ENCODE measurements around the gene GPC1.
"Not testable (repeated sequence)": the region's sequence is repeated elsewhere in the genome, so short reads cannot be mapped to it uniquely, and the experiment has no call there.

The GPC1 gene

GRCh38 chr2:240435457-240435947 is at the start of gene GPC1:
Gene GPC1 (plus strand): TSS chr2:240435663. CDS start chr2:240435919, 256 bp downstream.
- Mint-ChIP-seq H3K4me1 (peaks cover 9% of the 10 kb centered on the region), H3K27ac (peak within 1 kb of the TSS; percentile 31), H3K9me3 (no peaks in the 10 kb centered on the region), H3K36me3 (ENCODE audit: low read depth) (no peaks in the 10 kb centered on the region), H3K4me3 (peak within 1 kb of the TSS; percentile 75), H3K27me3 (peaks cover 25% of the 10 kb centered on the region)
- DNase-seq (peak; percentile 49), ATAC-seq (peak; percentile 62)

GRCh38 chr2:240386326-240386725 is 49.1 kb upstream of the GPC1 start:
- Mint-ChIP-seq H3K9me3 (no peaks in the 10 kb centered on the region), H3K27ac (no peak overlapping the region)
- no peak for DNase-seq

GRCh38 chr2:240386743-240387142 is 48.7 kb upstream of the GPC1 start:
- not testable (repeated sequence) for H3K4me1 Mint-ChIP-seq; H3K27me3 Mint-ChIP-seq; H3K4me3 Mint-ChIP-seq; H3K9me3 Mint-ChIP-seq; H3K27ac Mint-ChIP-seq; ATAC-seq; DNase-seq; H3K36me3 Mint-ChIP-seq (ENCODE audit: low read depth)

More at GRCh38 chr2:240386326-240386725, 49.1 kb upstream of the GPC1 start:
- H3K27me3 Mint-ChIP-seq = peaks cover 4% of the 10 kb centered on the region
- H3K36me3 Mint-ChIP-seq (ENCODE audit: low read depth) = no peaks in the 10 kb centered on the region
- no peak overlapping the region for H3K4me3 Mint-ChIP-seq
- peaks cover 4% of the 10 kb centered on the region for H3K4me1 Mint-ChIP-seq
- no peak for ATAC-seq

GRCh38 chr2:240387325-240387668 is 48.2 kb upstream of the GPC1 start:
- no peak overlapping the region for H3K27ac Mint-ChIP-seq

GRCh38 chr2:240387669-240388358 is 47.6 kb upstream of the GPC1 start:
- no peak for ATAC-seq
- no peak for DNase-seq

More at GRCh38 chr2:240387325-240387668, 48.2 kb upstream of the GPC1 start:
- Mint-ChIP-seq H3K9me3 (no peaks in the 10 kb centered on the region), H3K4me1 (no peaks in the 10 kb centered on the region), H3K27me3 (peaks cover 4% of the 10 kb centered on the region), H3K4me3 (no peak overlapping the region), H3K36me3 (ENCODE audit: low read depth) (no peaks in the 10 kb centered on the region)
- ATAC-seq (no peak), DNase-seq (no peak)

GRCh38 chr2:240388471-240389301 is 46.8 kb upstream of the GPC1 start:
- Mint-ChIP-seq H3K27ac (no peak overlapping the region), H3K36me3 (ENCODE audit: low read depth) (no peaks in the 10 kb centered on the region), H3K4me3 (no peak overlapping the region), H3K4me1 (peaks cover 4% of the 10 kb centered on the region), H3K27me3 (peaks cover 2% of the 10 kb centered on the region), H3K9me3 (no peaks in the 10 kb centered on the region)
- DNase-seq = no peak
- no peak for ATAC-seq

More at GRCh38 chr2:240387669-240388358, 47.6 kb upstream of the GPC1 start:
- Mint-ChIP-seq H3K9me3 (no peaks in the 10 kb centered on the region), H3K27ac (no peak overlapping the region), H3K4me3 (no peak overlapping the region), H3K36me3 (ENCODE audit: low read depth) (no peaks in the 10 kb centered on the region), H3K4me1 (peaks cover 3% of the 10 kb centered on the region), H3K27me3 (peaks cover 4% of the 10 kb centered on the region)

GRCh38 chr2:240389302-240389805 is 46.1 kb upstream of the GPC1 start:
- Mint-ChIP-seq H3K4me1 (peaks cover 4% of the 10 kb centered on the region), H3K9me3 (no peaks in the 10 kb centered on the region), H3K4me3 (no peak overlapping the region), H3K27ac (no peak overlapping the region), H3K27me3 (no peaks in the 10 kb centered on the region), H3K36me3 (ENCODE audit: low read depth) (no peaks in the 10 kb centered on the region)
- DNase-seq (no peak), ATAC-seq (no peak)

- ATAC-seq (no peak), DNase-seq (no peak)
- Mint-ChIP-seq H3K27ac (no peak overlapping the region), H3K4me1 (peaks cover 4% of the 10 kb centered on the region), H3K27me3 (no peaks in the 10 kb centered on the region), H3K36me3 (ENCODE audit: low read depth) (no peaks in the 10 kb centered on the region), H3K9me3 (no peaks in the 10 kb centered on the region), H3K4me3 (no peak overlapping the region)
Observed at GRCh38 chr2:240390091-240391073, 45.1 kb upstream of the GPC1 start.

GRCh38 chr2:240391111-240392051 is 44.1 kb upstream of the GPC1 start:
- DNase-seq (no peak), ATAC-seq (no peak)
- Mint-ChIP-seq H3K9me3 (no peaks in the 10 kb centered on the region), H3K36me3 (ENCODE audit: low read depth) (no peaks in the 10 kb centered on the region), H3K27me3 (no peaks in the 10 kb centered on the region), H3K4me1 (peaks cover 4% of the 10 kb centered on the region), H3K4me3 (no peak overlapping the region), H3K27ac (no peak overlapping the region)

- Mint-ChIP-seq H3K4me3 (no peak overlapping the region), H3K4me1 (peaks cover 4% of the 10 kb centered on the region), H3K27me3 (no peaks in the 10 kb centered on the region), H3K27ac (no peak overlapping the region), H3K36me3 (ENCODE audit: low read depth) (no peaks in the 10 kb centered on the region), H3K9me3 (no peaks in the 10 kb centered on the region)
- DNase-seq = no peak
- ATAC-seq = no peak
Observed at GRCh38 chr2:240392084-240392947, 43.1 kb upstream of the GPC1 start.

- Mint-ChIP-seq H3K4me3 (no peak overlapping the region), H3K27ac (no peak overlapping the region)
Observed at GRCh38 chr2:240392948-240393830, 42.3 kb upstream of the GPC1 start.

More at GRCh38 chr2:240392948-240393830, 42.3 kb upstream of the GPC1 start:
- no peaks in the 10 kb centered on the region for H3K27me3 Mint-ChIP-seq
- H3K4me1 Mint-ChIP-seq = peaks cover 4% of the 10 kb centered on the region
- no peaks in the 10 kb centered on the region for H3K36me3 Mint-ChIP-seq (ENCODE audit: low read depth)
- ATAC-seq (no peak), DNase-seq (no peak)
- no peaks in the 10 kb centered on the region for H3K9me3 Mint-ChIP-seq

All from activated naive CD8-positive, alpha-beta T cell treated with anti-CD3 and anti-CD28 coated beads, Interleukin-2, amount 50 U/mL, for 24 hours (primary cell).